ENCODE data around the gene SMIM31. TPM values are rescaled to one million over a fixed set of nuclear protein-coding genes. Genes with fewer than 3 reads are reported as not detected.

Gene SMIM31
- total RNA-seq, 2 donors from 2014 or later = not detected

- Histone ChIP-seq H3K36me3 (no peaks in the 10 kb centered on the region), H3K4me1 (ENCODE audit: control insufficient read depth in 1 of 2, low read depth in 2 of 2) (no peaks in the 10 kb centered on the region), H3K27me3 (replicated peaks; ENCODE audit: insufficient read depth) (no peaks in the 10 kb centered on the region), H3K27ac (no peak overlapping the region), H3K9me3 (no peaks in the 10 kb centered on the region), H3K4me3 (no peak overlapping the region)
- DNase-seq (ENCODE audit: low spot score) = no peak
- TF ChIP-seq, protein P1, sequence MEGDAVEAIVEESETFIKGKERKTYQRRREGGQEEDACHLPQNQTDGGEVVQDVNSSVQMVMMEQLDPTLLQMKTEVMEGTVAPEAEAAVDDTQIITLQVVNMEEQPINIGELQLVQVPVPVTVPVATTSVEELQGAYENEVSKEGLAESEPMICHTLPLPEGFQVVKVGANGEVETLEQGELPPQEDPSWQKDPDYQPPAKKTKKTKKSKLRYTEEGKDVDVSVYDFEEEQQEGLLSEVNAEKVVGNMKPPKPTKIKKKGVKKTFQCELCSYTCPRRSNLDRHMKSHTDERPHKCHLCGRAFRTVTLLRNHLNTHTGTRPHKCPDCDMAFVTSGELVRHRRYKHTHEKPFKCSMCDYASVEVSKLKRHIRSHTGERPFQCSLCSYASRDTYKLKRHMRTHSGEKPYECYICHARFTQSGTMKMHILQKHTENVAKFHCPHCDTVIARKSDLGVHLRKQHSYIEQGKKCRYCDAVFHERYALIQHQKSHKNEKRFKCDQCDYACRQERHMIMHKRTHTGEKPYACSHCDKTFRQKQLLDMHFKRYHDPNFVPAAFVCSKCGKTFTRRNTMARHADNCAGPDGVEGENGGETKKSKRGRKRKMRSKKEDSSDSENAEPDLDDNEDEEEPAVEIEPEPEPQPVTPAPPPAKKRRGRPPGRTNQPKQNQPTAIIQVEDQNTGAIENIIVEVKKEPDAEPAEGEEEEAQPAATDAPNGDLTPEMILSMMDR (IDR thresholded peaks at IDR 0.05) = no peak
- ATAC-seq (ENCODE audit: insufficient number of reproducible peaks, low FRiP score, low read depth) = no peak
These were observed 45.5 kb downstream of the SMIM31 start for GRCh38 chr4:164799410-164799809.

GRCh38 chr4:164800786-164801185 is 46.9 kb downstream of the SMIM31 start:
- Histone ChIP-seq H3K27me3 (replicated peaks; ENCODE audit: insufficient read depth) (no peaks in the 10 kb centered on the region), H3K9me3 (no peaks in the 10 kb centered on the region), H3K4me3 (no peak overlapping the region), H3K36me3 (no peaks in the 10 kb centered on the region), H3K27ac (no peak overlapping the region), H3K4me1 (ENCODE audit: control insufficient read depth in 1 of 2, low read depth in 2 of 2) (no peaks in the 10 kb centered on the region)
- ATAC-seq (ENCODE audit: insufficient number of reproducible peaks, low FRiP score, low read depth) (no peak), DNase-seq (ENCODE audit: low spot score) (no peak)
- TF ChIP-seq, protein P1 (IDR thresholded peaks at IDR 0.05) = no peak

DNA sequence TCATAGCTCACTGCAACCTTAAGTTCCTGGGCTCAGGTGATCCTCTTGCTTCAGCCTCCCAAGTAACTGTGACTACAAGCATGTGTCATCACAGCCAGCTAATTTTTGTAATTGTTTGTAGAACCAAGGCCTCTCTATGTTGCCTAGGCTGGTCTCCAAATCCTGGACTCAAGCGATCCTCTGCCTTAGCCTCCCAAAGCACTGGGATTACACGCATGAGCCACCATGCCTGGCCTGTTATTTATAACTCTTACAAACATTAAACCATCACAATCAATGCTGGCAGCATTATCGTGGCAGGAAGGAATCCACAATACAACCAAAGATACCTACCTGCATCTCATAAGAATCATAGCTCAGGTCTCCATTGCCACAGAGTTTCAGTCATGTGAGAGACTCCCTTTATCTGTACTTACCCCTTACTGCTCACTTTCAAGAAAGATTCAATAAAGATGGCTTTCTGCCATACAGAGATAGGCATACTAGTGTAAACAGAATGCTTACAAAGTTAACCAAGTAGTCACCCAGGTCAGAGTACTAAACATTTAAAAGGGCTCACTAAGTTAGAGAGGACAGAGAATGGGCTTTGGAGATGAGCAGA is 48.5 kb downstream of the SMIM31 start:
- DNase-seq (ENCODE audit: low spot score) (no peak), ATAC-seq (ENCODE audit: insufficient number of reproducible peaks, low FRiP score, low read depth) (no peak)
- Histone ChIP-seq H3K27me3 (replicated peaks; ENCODE audit: insufficient read depth) (no peaks in the 10 kb centered on the region), H3K4me3 (no peak overlapping the region), H3K9me3 (no peaks in the 10 kb centered on the region), H3K36me3 (no peaks in the 10 kb centered on the region), H3K4me1 (ENCODE audit: control insufficient read depth in 1 of 2, low read depth in 2 of 2) (no peaks in the 10 kb centered on the region), H3K27ac (no peak overlapping the region)
- TF ChIP-seq, protein P1 (IDR thresholded peaks at IDR 0.05) = no peak

- DNase-seq (ENCODE audit: low spot score) (no peak), ATAC-seq (ENCODE audit: insufficient number of reproducible peaks, low FRiP score, low read depth) (no peak)
- H3K9me3 ChIP-seq = no peaks in the 10 kb centered on the region
- TF ChIP-seq, protein P1 (IDR thresholded peaks at IDR 0.05) = no peak
- H3K36me3 ChIP-seq = no peaks in the 10 kb centered on the region
- H3K27ac ChIP-seq = no peak overlapping the region
- no peak overlapping the region for H3K4me3 ChIP-seq
- H3K4me1 ChIP-seq (ENCODE audit: control insufficient read depth in 1 of 2, low read depth in 2 of 2) = no peaks in the 10 kb centered on the region
- no peaks in the 10 kb centered on the region for H3K27me3 ChIP-seq (replicated peaks; ENCODE audit: insufficient read depth)
These were observed 49.8 kb downstream of the SMIM31 start for GRCh38 chr4:164803702-164804101.

DNA sequence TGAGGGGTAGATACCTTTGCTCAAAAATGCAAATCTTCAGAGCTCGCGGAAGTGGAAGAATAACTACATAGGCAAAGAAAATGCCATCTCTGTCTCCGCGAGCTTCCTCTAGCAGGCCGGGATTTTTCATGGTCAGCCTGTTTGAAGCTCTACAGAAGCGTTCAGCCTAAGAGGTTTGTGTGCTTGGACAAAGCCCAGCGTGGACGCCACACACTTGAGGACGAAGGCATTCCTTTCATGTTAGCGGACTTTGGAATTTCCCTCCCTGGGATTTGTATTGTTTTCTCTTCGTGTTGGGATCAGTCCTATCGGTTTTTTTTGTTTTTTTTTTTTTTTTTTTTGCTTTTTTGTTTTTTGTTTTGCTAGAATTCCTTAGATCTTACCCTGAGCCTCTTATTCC is 53.7 kb downstream of the SMIM31 start:
- Histone ChIP-seq H3K4me3 (no peak overlapping the region), H3K9me3 (no peaks in the 10 kb centered on the region), H3K27ac (no peak overlapping the region), H3K27me3 (replicated peaks; ENCODE audit: insufficient read depth) (no peaks in the 10 kb centered on the region), H3K4me1 (ENCODE audit: control insufficient read depth in 1 of 2, low read depth in 2 of 2) (no peaks in the 10 kb centered on the region), H3K36me3 (no peaks in the 10 kb centered on the region)
- DNase-seq (ENCODE audit: low spot score) = no peak
- TF ChIP-seq, protein P1 (IDR thresholded peaks at IDR 0.05) = no peak
- ATAC-seq (ENCODE audit: insufficient number of reproducible peaks, low FRiP score, low read depth) = no peak

Measured in thoracic aorta (tissue), 2 donors.